ENCODE results near the gene CLEC16A.

Gene CLEC16A

DNA sequence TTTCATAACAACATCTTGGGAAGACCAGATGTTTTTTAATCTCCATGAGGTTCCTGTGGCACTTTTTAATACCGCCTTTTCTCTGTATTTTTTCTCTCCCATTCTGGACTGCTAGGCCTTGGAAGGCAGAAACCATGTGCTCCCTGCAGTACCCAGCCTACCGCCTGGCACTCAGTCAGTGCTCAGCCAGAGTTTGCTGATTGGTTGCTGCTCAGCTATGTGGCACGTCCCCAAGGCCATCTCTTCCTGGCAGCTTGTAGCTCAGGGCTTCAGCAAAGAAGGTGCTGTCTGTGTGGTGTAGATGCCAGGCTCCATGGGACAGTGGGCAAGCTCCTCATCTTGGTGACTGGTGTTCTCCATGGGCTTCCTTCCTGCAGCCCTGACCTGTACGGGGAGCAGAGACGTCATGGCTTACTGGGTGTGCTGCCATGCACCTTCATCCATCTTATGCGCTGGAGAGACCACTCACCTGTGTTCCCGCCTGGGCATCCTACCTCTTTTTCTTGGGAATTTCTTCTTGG lies 86.7 kb downstream of the CLEC16A start:
- Histone ChIP-seq H4K20me1 (ENCODE audit: control insufficient read depth, insufficient read depth, low read depth, low read length) (no peaks in the 10 kb centered on the region), H3K36me3 (ENCODE audit: control insufficient read depth, low read length) (peaks cover 49% of the 10 kb centered on the region), H3K27me3 (ENCODE audit: control insufficient read depth, low read length) (no peaks in the 10 kb centered on the region), H3K9me2 (replicated peaks; ENCODE audit: control insufficient read depth, low read length) (no peaks in the 10 kb centered on the region), H3K79me2 (ENCODE audit: control insufficient read depth, low read length) (no peaks in the 10 kb centered on the region), H3K4me1 (ENCODE audit: control insufficient read depth, low read length) (peaks cover 9% of the 10 kb centered on the region), H3K4me3 (ENCODE audit: low read length) (no peak overlapping the region), H3F3A (ENCODE audit: control insufficient read depth, insufficient read depth) (no peaks in the 10 kb centered on the region), H3K27ac (ENCODE audit: low read depth, low read length) (no peak overlapping the region), H3K4me2 (ENCODE audit: low read length) (no peak overlapping the region), H3K9me3 (ENCODE audit: control insufficient read depth, insufficient read depth, low read length) (no peaks in the 10 kb centered on the region)
- TF ChIP-seq EZH2phosphoT487 (IDR thresholded peaks at IDR 0.05; ENCODE audit: borderline replicate concordance, low read length) = no peak
- TF ChIP-seq CTCF (IDR thresholded peaks at IDR 0.05; ENCODE audit: low read depth, low read length, poor library complexity, severe bottlenecking) = no peak

GRCh38 chr16:11032000-11032921 lies 87.9 kb downstream of the CLEC16A start:
- H3K36me3 ChIP-seq (ENCODE audit: control insufficient read depth, low read length) = peaks cover 42% of the 10 kb centered on the region
- H3K4me3 ChIP-seq (ENCODE audit: low read length) = no peak overlapping the region
- no peak overlapping the region for H3K4me2 ChIP-seq (ENCODE audit: low read length)
- peaks cover 9% of the 10 kb centered on the region for H3K4me1 ChIP-seq (ENCODE audit: control insufficient read depth, low read length)
- H3F3A ChIP-seq (ENCODE audit: control insufficient read depth, insufficient read depth) = no peaks in the 10 kb centered on the region
- H3K9me3 ChIP-seq (ENCODE audit: control insufficient read depth, insufficient read depth, low read length) = no peaks in the 10 kb centered on the region
- no peaks in the 10 kb centered on the region for H3K27me3 ChIP-seq (ENCODE audit: control insufficient read depth, low read length)
- no peaks in the 10 kb centered on the region for H3K9me2 ChIP-seq (replicated peaks; ENCODE audit: control insufficient read depth, low read length)
- no peak overlapping the region for H3K27ac ChIP-seq (ENCODE audit: low read depth, low read length)
- TF ChIP-seq EZH2phosphoT487 (IDR thresholded peaks at IDR 0.05; ENCODE audit: borderline replicate concordance, low read length) = no peak
- no peak for TF ChIP-seq CTCF (IDR thresholded peaks at IDR 0.05; ENCODE audit: low read depth, low read length, poor library complexity, severe bottlenecking)
- no peaks in the 10 kb centered on the region for H4K20me1 ChIP-seq (ENCODE audit: control insufficient read depth, insufficient read depth, low read depth, low read length)
- H3K79me2 ChIP-seq (ENCODE audit: control insufficient read depth, low read length) = no peaks in the 10 kb centered on the region

DNA sequence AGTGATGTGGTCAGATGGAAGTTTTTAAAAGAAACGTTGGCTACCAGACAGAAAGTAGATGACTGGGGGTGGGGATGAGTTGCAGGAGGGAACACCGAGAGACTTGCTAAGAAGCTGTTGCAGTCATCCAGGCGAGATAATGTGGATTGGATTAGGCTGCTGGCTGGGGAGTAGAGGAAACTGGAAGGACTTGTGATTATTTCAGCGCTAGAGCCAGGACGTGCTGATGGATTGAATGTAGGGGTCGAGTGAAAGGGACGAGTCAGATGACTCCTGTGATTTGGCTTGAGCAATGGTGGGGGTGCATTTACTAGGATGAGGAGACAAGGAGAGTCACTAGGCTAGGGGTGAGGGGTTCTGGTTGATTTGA lies 88.5 kb downstream of the CLEC16A start:
- Histone ChIP-seq H3K79me2 (ENCODE audit: control insufficient read depth, low read length) (no peaks in the 10 kb centered on the region), H3K4me2 (ENCODE audit: low read length) (no peak overlapping the region), H3F3A (ENCODE audit: control insufficient read depth, insufficient read depth) (no peaks in the 10 kb centered on the region), H3K4me3 (ENCODE audit: low read length) (no peak overlapping the region), H3K36me3 (ENCODE audit: control insufficient read depth, low read length) (peaks cover 43% of the 10 kb centered on the region), H3K9me3 (ENCODE audit: control insufficient read depth, insufficient read depth, low read length) (no peaks in the 10 kb centered on the region), H3K27ac (ENCODE audit: low read depth, low read length) (no peak overlapping the region), H3K27me3 (ENCODE audit: control insufficient read depth, low read length) (no peaks in the 10 kb centered on the region), H4K20me1 (ENCODE audit: control insufficient read depth, insufficient read depth, low read depth, low read length) (no peaks in the 10 kb centered on the region), H3K9me2 (replicated peaks; ENCODE audit: control insufficient read depth, low read length) (no peaks in the 10 kb centered on the region), H3K4me1 (ENCODE audit: control insufficient read depth, low read length) (peaks cover 9% of the 10 kb centered on the region)
- TF ChIP-seq EZH2phosphoT487 (IDR thresholded peaks at IDR 0.05; ENCODE audit: borderline replicate concordance, low read length) = no peak
- no peak for TF ChIP-seq CTCF (IDR thresholded peaks at IDR 0.05; ENCODE audit: low read depth, low read length, poor library complexity, severe bottlenecking)
